Epithelial cell of prostate (primary cell): ENCODE results near the gene CCDC167.
"Not testable (repeated sequence)": the region's sequence is repeated elsewhere in the genome, so short reads cannot be mapped to it uniquely, and the experiment has no call there.

Experiments used
- DNase-seq: peaks from one replicate; pipeline ENCODE4 v3.0.0-alpha.2; 2011; ENCODE audit warnings: low read depth, low spot score
- H3K27ac ChIP-seq: fragments of 450-650 bp; 2 replicates; pipeline ENCODE4 v1.5.1; 2017; ENCODE audit warnings: mild to moderate bottlenecking

CCDC167 gene

GRCh38 chr6:37512400-37513011 is 12.8 kb upstream of the CCDC167 start:
- H3K27ac ChIP-seq, result no peak overlapping the region
- DNase-seq, result no peak

GRCh38 chr6:37511910-37512399 is 12.3 kb upstream of the CCDC167 start:
- no peak overlapping the region for H3K27ac ChIP-seq
- no peak for DNase-seq

GRCh38 chr6:37511201-37511600 is 11.5 kb upstream of the CCDC167 start:
- H3K27ac ChIP-seq, result no peak overlapping the region
- no peak for DNase-seq

GRCh38 chr6:37507690-37508421 is 8.2 kb upstream of the CCDC167 start:
- no peak for DNase-seq
- H3K27ac ChIP-seq, result no peak overlapping the region

- H3K27ac ChIP-seq, result no peak overlapping the region
These were observed 7.4 kb upstream of the CCDC167 start for GRCh38 chr6:37507077-37507476.

GRCh38 chr6:37506479-37506878 is 6.8 kb upstream of the CCDC167 start:
- no peak for DNase-seq
- no peak overlapping the region for H3K27ac ChIP-seq

More at GRCh38 chr6:37507077-37507476, 7.4 kb upstream of the CCDC167 start:
- DNase-seq, result no peak

GRCh38 chr6:37504024-37504423 is 4.3 kb upstream of the CCDC167 start:
- H3K27ac ChIP-seq, result no peak overlapping the region
- no peak for DNase-seq

- no peak for DNase-seq
These were observed 3.7 kb upstream of the CCDC167 start for GRCh38 chr6:37503309-37503965.

GRCh38 chr6:37502703-37503291 is 3.1 kb upstream of the CCDC167 start:
- no peak for DNase-seq
- H3K27ac ChIP-seq, result no peak overlapping the region

More at GRCh38 chr6:37503309-37503965, 3.7 kb upstream of the CCDC167 start:
- no peak overlapping the region for H3K27ac ChIP-seq

- no peak for DNase-seq
- no peak overlapping the region for H3K27ac ChIP-seq
These were observed 2.2 kb upstream of the CCDC167 start for GRCh38 chr6:37501632-37502491.

GRCh38 chr6:37500904-37501303 is 1.2 kb upstream of the CCDC167 start:
- not testable (repeated sequence) for H3K27ac ChIP-seq

GRCh38 chr6:37500294-37500608 is 558 bp upstream of the CCDC167 start:
- no peak overlapping the region for H3K27ac ChIP-seq
- DNase-seq, result no peak

More at GRCh38 chr6:37500904-37501303, 1.2 kb upstream of the CCDC167 start:
- not testable (repeated sequence) for DNase-seq

- no peak overlapping the region for H3K27ac ChIP-seq
- DNase-seq, result no peak
These were observed 2.5 kb downstream of the CCDC167 start for GRCh38 chr6:37496951-37497885.

GRCh38 chr6:37495244-37495934 is 4.3 kb downstream of the CCDC167 start:
- no peak overlapping the region for H3K27ac ChIP-seq
- no peak for DNase-seq

- no peak overlapping the region for H3K27ac ChIP-seq
- DNase-seq, result no peak
These were observed 6.1 kb downstream of the CCDC167 start for GRCh38 chr6:37493661-37493995.

GRCh38 chr6:37492991-37493660 is 6.6 kb downstream of the CCDC167 start:
- DNase-seq, result no peak
- no peak overlapping the region for H3K27ac ChIP-seq

- DNase-seq, result no peak
- H3K27ac ChIP-seq, result no peak overlapping the region
These were observed 7.3 kb downstream of the CCDC167 start for GRCh38 chr6:37492236-37492972.
